ENCODE results near the gene ACTA1. TPM values are rescaled to one million over a fixed set of nuclear protein-coding genes. Genes with fewer than 3 reads are reported as not detected.

ACTA1 gene
- total and polyA plus RNA-seq, 9 of the 15 experiments (the other 6 are each of a cell fraction or from before 2014, with no cell fraction given): 0.07 to 0.36 TPM; not detected in 7

GRCh38 chr1:229456016-229456415 is 22.1 kb upstream of the ACTA1 start (continued):
- no peak for TF ChIP-seq RREB1 (CRISPR knock-in tag; IDR thresholded peaks at IDR 0.05)
- no peak for TF ChIP-seq SFPQ (IDR thresholded peaks at IDR 0.05; ENCODE audit: low read depth, low read length)
- no peak for TF ChIP-seq PHF21A (IDR thresholded peaks at IDR 0.05; ENCODE audit: borderline replicate concordance, low read depth)
- no peak for TF ChIP-seq SMARCA4 (IDR thresholded peaks at IDR 0.05)
- no peak for TF ChIP-seq CREB1 (IDR thresholded peaks at IDR 0.05)
- no peak for TF ChIP-seq CREB1 (CRISPR knock-in tag; IDR thresholded peaks at IDR 0.05)
- no peak for TF ChIP-seq SMAD1 (IDR thresholded peaks at IDR 0.05; ENCODE audit: low read depth, low read length, partially characterized antibody)
- TF ChIP-seq BRF2 (IDR thresholded peaks at IDR 0.05; ENCODE audit: borderline replicate concordance, insufficient read depth, insufficient read length): no peak
- TF ChIP-seq RBBP5 (IDR thresholded peaks at IDR 0.05; ENCODE audit: borderline replicate concordance, insufficient read depth, low read length, poor library complexity, severe bottlenecking): no peak
- no peak for TF ChIP-seq PRMT5 (CRISPR knock-in tag; IDR thresholded peaks at IDR 0.05)

Measured in K562 (cell line).